Right ventricle myocardium inferior (tissue), 1 donor: Measurements from ENCODE around the gene SCGB3A2. TPM values are rescaled to one million over a fixed set of nuclear protein-coding genes. Genes with fewer than 3 reads are reported as not detected.

Experiments
- total RNA-seq: library from RNA; stranded (reverse); fragmentation: NEBNext Ultra II Directional; extraction: Animal tissue kit (Norgen Biotek cat#: 25700); gene quantifications from one replicate; pipeline ENCODE4 v1.2.1, GENCODE V29; 2021
- donor health status: DM: no; HTN: yes; CAD: no; lungs with severe emphysema.

SCGB3A2 gene
- total RNA-seq, 1 donor from 2014 or later = not detected

Other genes starting within 250 kb of the SCGB3A2 start
- gene JAKMIP2, start 96.0 kb upstream of the SCGB3A2 start, total RNA-seq = 0.16 TPM
- not detected for gene SPINK1, start 47.0 kb upstream of the SCGB3A2 start, total RNA-seq
- 2.4 TPM for gene C5orf46, start 27.8 kb downstream of the SCGB3A2 start, total RNA-seq
- gene SPINK5, start 185.3 kb downstream of the SCGB3A2 start, total RNA-seq = 1.1 TPM